DND-41 (cell line): ENCODE data around the gene PDSS1.

Source experiments
- CTCF ChIP-seq: IDR thresholded peaks from 2 replicates; pipeline ENCODE4 v1.5.1; 2012; ENCODE audit warnings: borderline replicate concordance, low read length, moderate library complexity, mild to moderate bottlenecking; ENCODE audit not compliant: poor library complexity, severe bottlenecking; ENCODE audit errors: extremely low read depth
- EZH2 ChIP-seq: IDR thresholded peaks from 3 replicates; pipeline ENCODE4 v1.6.1; 2012; ENCODE audit warnings: borderline replicate concordance, low read depth, mild to moderate bottlenecking, moderate library complexity, low read length, inconsistent platforms; ENCODE audit not compliant: severe bottlenecking

- TF ChIP-seq CTCF (no peak), EZH2 (no peak)
These were observed 9.4 kb downstream of the PDSS1 start for GRCh38 chr10:26706936-26707335.
